ENCODE results near the gene RAB9A. TPM values are rescaled to one million over a fixed set of nuclear protein-coding genes. Genes with fewer than 3 reads are reported as not detected.

The RAB9A gene
- total RNA-seq, 2 experiments from 2014 or later: 24.9 to 31.4 TPM

Other genes starting within 250 kb of the RAB9A start
- under 1 TPM; 0.19 to 0.21 TPM for gene EGFL6, start 119.5 kb upstream of the RAB9A start, total RNA-seq
- gene TCEANC, start 36.0 kb upstream of the RAB9A start, total RNA-seq: 1 to 10 TPM; 1.9 to 2.3 TPM
- 10 to 100 TPM; 10.3 to 16.4 TPM for gene TRAPPC2, start 45.5 kb downstream of the RAB9A start, total RNA-seq
- gene OFD1, start 45.6 kb downstream of the RAB9A start, total RNA-seq: 10 to 100 TPM; 28.0 to 32.4 TPM
- gene GPM6B, start 128.0 kb downstream of the RAB9A start, total RNA-seq: under 1 TPM in 1 of 2 experiments, not detected in 1; 0.14 TPM

All from activated CD4-positive, alpha-beta T cell treated with anti-CD3 and anti-CD28 coated beads for 36 hours (primary cell).